GM12801 (cell line): ENCODE data around the gene ATP5MC2.

Experiments
- CTCF ChIP-seq: IDR thresholded peaks from one replicate; pipeline ENCODE4 v1.5.1; 2011; ENCODE audit warnings: control low read depth; ENCODE audit not compliant: insufficient read length; ENCODE audit errors: extremely low read depth

The ATP5MC2 gene

GRCh38 chr12:53675701-53676607 is at the start of gene ATP5MC2:
Gene ATP5MC2 (minus strand): TSS chr12:53676083. CDS start chr12:53672614, 3,469 bp downstream.
- peak; percentile 44 for TF ChIP-seq CTCF

GRCh38 chr12:53722450-53723041 is 46.7 kb upstream of the ATP5MC2 start:
- no peak for TF ChIP-seq CTCF

GRCh38 chr12:53720946-53721345 is 45.1 kb upstream of the ATP5MC2 start:
- TF ChIP-seq CTCF, result no peak

GRCh38 chr12:53719649-53720048 is 43.8 kb upstream of the ATP5MC2 start:
- TF ChIP-seq CTCF, result no peak

GRCh38 chr12:53717319-53717718 is 41.4 kb upstream of the ATP5MC2 start:
- TF ChIP-seq CTCF, result no peak

- no peak for TF ChIP-seq CTCF
These were observed 38.1 kb upstream of the ATP5MC2 start for GRCh38 chr12:53714004-53714403.

GRCh38 chr12:53713516-53713915 is 37.6 kb upstream of the ATP5MC2 start:
- TF ChIP-seq CTCF, result no peak
